HepG2 (cell line): Measurements from ENCODE around the gene PDZD7. TPM values are rescaled to one million over a fixed set of nuclear protein-coding genes. Genes with fewer than 3 reads are reported as not detected.
A peak's percentile ranks its signal among the peaks of the same experiment; 100 is the strongest.

Source experiments
- ATF6 ChIP-seq: sonication (generic); formaldehyde crosslinking; conservative IDR thresholded peaks from 2 replicates; pipeline ENCODE4 v1.4.0; 2020; ENCODE audit warnings: missing genetic modification reagents
- BCL3 ChIP-seq: sonication (generic); formaldehyde crosslinking; IDR thresholded peaks from 2 replicates; pipeline ENCODE4 v1.5.1; 2020; ENCODE audit warnings: mild to moderate bottlenecking, missing genetic modification reagents, moderate library complexity
- CENPX ChIP-seq: sonication (generic); formaldehyde crosslinking; IDR thresholded peaks from 2 replicates; pipeline ENCODE4 v1.9.0; 2021; ENCODE audit warnings: mild to moderate bottlenecking, missing genetic modification reagents, moderate library complexity
- HMGXB3 ChIP-seq: sonication (generic); formaldehyde crosslinking; IDR thresholded peaks from 2 replicates; pipeline ENCODE4 v1.4.0; 2020; ENCODE audit warnings: missing genetic modification reagents, borderline replicate concordance
- KDM6A ChIP-seq: IDR thresholded peaks from 2 replicates; pipeline ENCODE4 v1.6.1; 2016; ENCODE audit warnings: low read depth
- SRSF9 ChIP-seq: fragments of 200-400 bp; formaldehyde crosslinking; IDR thresholded peaks from 2 replicates; pipeline ENCODE4 v1.6.1; 2018; ENCODE audit warnings: borderline replicate concordance, mild to moderate bottlenecking, low read depth, low read length; ENCODE audit not compliant: insufficient read depth, poor library complexity, severe bottlenecking
- TCF12 ChIP-seq, 2 experiments: fragments of 450-650 bp in 1 of 2; sonication (generic) in 1 of 2; formaldehyde crosslinking in 1 of 2; IDR thresholded peaks; 2 replicates each; pipeline versions ENCODE4 v1.6.1 to v1.8.0; 2017 to 2022; ENCODE audit warnings: antibody characterized with exemption in 1 of 2, mild to moderate bottlenecking in 1 of 2, missing genetic modification reagents in 1 of 2, moderate library complexity in 1 of 2
- TRIM24 ChIP-seq: sonication (generic); formaldehyde crosslinking; IDR thresholded peaks from 2 replicates; pipeline ENCODE4 v1.8.0; 2022; ENCODE audit warnings: mild to moderate bottlenecking, missing genetic modification reagents
- WIZ ChIP-seq: sonication (generic); formaldehyde crosslinking; IDR thresholded peaks from 2 replicates; pipeline ENCODE4 v1.5.1; 2020; ENCODE audit warnings: mild to moderate bottlenecking, missing genetic modification reagents
- ZKSCAN8 ChIP-seq: IDR thresholded peaks from 2 replicates; pipeline ENCODE4 v1.6.1; 2016; ENCODE audit warnings: borderline replicate concordance, missing genetic modification reagents, missing compliant biosample characterization
- ZNF18 ChIP-seq: sonication (generic); formaldehyde crosslinking; IDR thresholded peaks from 2 replicates; pipeline ENCODE4 v1.8.0; 2022; ENCODE audit warnings: mild to moderate bottlenecking, missing genetic modification reagents; ENCODE audit not compliant: insufficient replicate concordance
- ZNF484 ChIP-seq: sonication (generic); formaldehyde crosslinking; IDR thresholded peaks from 2 replicates; pipeline ENCODE4 v1.5.1; 2020; ENCODE audit warnings: mild to moderate bottlenecking, low read depth, missing genetic modification reagents, borderline replicate concordance
- ZNF740 ChIP-seq: sonication (generic); formaldehyde crosslinking; IDR thresholded peaks from 2 replicates; pipeline ENCODE4 v1.4.0; 2020; ENCODE audit warnings: missing genetic modification reagents
- polyA plus RNA-seq, 8 experiments: library from polyadenylated mRNA; depleted of rRNA in 3 of 8; stranded (reverse) in 7 of 8; unstranded in 1 of 8; fragments of >200 nt; fragmentation: Illumina TruSeq in 4 of 8; extraction: Trizol in 4 of 8; gene quantifications; 2 replicates each; pipeline versions ENCODE4 v1.2.1 to v1.2.3, GENCODE V29; 2011 to 2016; ENCODE audit warnings: low read depth in 4 of 8, missing spikeins in 1 of 8, mixed read lengths in 1 of 8; ENCODE audit not compliant: insufficient read depth in 1 of 8
- total RNA-seq, 5 experiments: library from RNA; depleted of rRNA; stranded (reverse); fragments of >200 nt; fragmentation: Illumina TruSeq; extraction: Trizol; gene quantifications; 2 replicates each; pipeline ENCODE4 v1.2.3, GENCODE V29; 2016; ENCODE audit warnings: low read depth in 1 of 5

Gene PDZD7
- total and polyA plus RNA-seq, 2 of the 13 experiments (the other 11 are each of a cell fraction or from before 2014, with no cell fraction given), result 0.58 to 0.73 TPM

- TF ChIP-seq TCF12 (IDR thresholded peaks at IDR 0.05) (no peak), TCF12 (CRISPR knock-in tag; IDR thresholded peaks at IDR 0.05) (peak; percentile 62; the same call in 1 of the 2 replicates), SRSF9 (no peak), WIZ (CRISPR knock-in tag) (no peak), BCL3 (CRISPR knock-in tag) (peak; percentile 56), KDM6A (CRISPR knock-in tag) (no peak), CENPX (CRISPR knock-in tag) (no peak), ZNF484 (CRISPR knock-in tag) (no peak), ATF6 (CRISPR knock-in tag) (no peak), ZNF18 (CRISPR knock-in tag) (no peak), HMGXB3 (CRISPR knock-in tag) (peak; percentile 36; the same call in 1 of the 2 replicates), ZNF740 (CRISPR knock-in tag) (no peak), TRIM24 (CRISPR knock-in tag) (no peak), ZKSCAN8 (peak; percentile 43; the same call in 1 of the 2 replicates)
Measured at GRCh38 chr10:100986952-100987684, 43.8 kb downstream of the PDZD7 start, which contains the start of the genes MRPL43 and TWNK (continued).
